Neural cell (in vitro differentiated cells): ENCODE results near the gene KRT6C. TPM values are rescaled to one million over a fixed set of nuclear protein-coding genes. Genes with fewer than 3 reads are reported as not detected.

Experiments
- H2AFZ ChIP-seq: fragments of 200-600, 300-800 bp; sonication (generic), shearing (Covaris generic); 2 replicates; pipeline ENCODE4 v1.6.0; 2014; ENCODE audit warnings: low read depth, mild to moderate bottlenecking, antibody characterized with exemption, low read length, moderate library complexity
- H3F3A ChIP-seq: fragments of 200-600 bp; shearing (Covaris generic); 2 replicates; pipeline ENCODE4 v1.6.1; 2016; ENCODE audit warnings: mild to moderate bottlenecking, moderate library complexity, mixed read lengths, antibody characterized with exemption, low read length; ENCODE audit not compliant: insufficient read depth, poor library complexity, severe bottlenecking
- H3K27ac ChIP-seq: fragments of 200-600, 300-800 bp; sonication (generic), shearing (Covaris generic); 2 replicates; pipeline ENCODE4 v1.5.1; 2014; ENCODE audit warnings: mild to moderate bottlenecking, low read length, moderate library complexity
- H3K27me3 ChIP-seq: fragments of 300-800, 200-600 bp; sonication (generic), shearing (Covaris generic); 2 replicates; pipeline ENCODE4 v1.6.0; 2014; ENCODE audit warnings: mild to moderate bottlenecking, low read depth, low read length, moderate library complexity; ENCODE audit not compliant: insufficient read depth
- H3K36me3 ChIP-seq: fragments of 300-800, 200-600 bp; sonication (generic), shearing (Covaris generic); 2 replicates; pipeline ENCODE4 v1.5.1; 2014; ENCODE audit warnings: mild to moderate bottlenecking, antibody characterized with exemption, low read length, moderate library complexity; ENCODE audit not compliant: insufficient read depth
- H3K4me2 ChIP-seq: fragments of 300-800, 200-600 bp; sonication (generic), shearing (Covaris generic); 2 replicates; pipeline ENCODE4 v1.6.0; 2014; ENCODE audit warnings: mild to moderate bottlenecking, low read length
- H3K4me3 ChIP-seq: fragments of 300-800, 200-600 bp; sonication (generic), shearing (Covaris generic); 2 replicates; pipeline ENCODE4 v1.5.1; 2014; ENCODE audit warnings: mild to moderate bottlenecking, low read length, moderate library complexity
- H3K79me2 ChIP-seq: fragments of 200-600 bp; shearing (Covaris generic); replicated peaks from 2 replicates; pipeline ENCODE4 v1.6.0; 2014; ENCODE audit warnings: mild to moderate bottlenecking, low read length, moderate library complexity; ENCODE audit not compliant: insufficient read depth
- H3K9ac ChIP-seq: fragments of 300-800, 200-600 bp; sonication (generic), shearing (Covaris generic); 2 replicates; pipeline ENCODE4 v1.6.1; 2016; ENCODE audit warnings: mild to moderate bottlenecking, low read length, mixed read lengths
- H3K9me2 ChIP-seq: fragments of 200-600 bp; shearing (Covaris generic); 2 replicates; pipeline ENCODE4 v1.6.1; 2016; ENCODE audit warnings: mild to moderate bottlenecking, low read length, mixed read lengths; ENCODE audit not compliant: insufficient read depth
- H3K9me3 ChIP-seq: fragments of 200-600, 300-800 bp; sonication (generic), shearing (Covaris generic); 2 replicates; pipeline ENCODE4 v1.6.1; 2016; ENCODE audit warnings: mild to moderate bottlenecking, mixed run types, low read length, moderate library complexity, mixed read lengths
- H4K20me1 ChIP-seq: fragments of 200-600 bp; shearing (Covaris generic); 2 replicates; pipeline ENCODE4 v1.6.1; 2016; ENCODE audit warnings: mild to moderate bottlenecking, mixed run types; ENCODE audit not compliant: insufficient read depth
- EP300 ChIP-seq: fragments of 450-650 bp; conservative IDR thresholded peaks from 2 replicates; pipeline ENCODE4 v1.6.1; 2014; ENCODE audit warnings: antibody characterized with exemption, mild to moderate bottlenecking, moderate library complexity; ENCODE audit not compliant: poor library complexity, severe bottlenecking
- EZH2 ChIP-seq: fragments of 200-600, 300-800 bp; shearing (Covaris generic), sonication (generic); IDR thresholded peaks from 2 replicates; pipeline ENCODE4 v1.6.1; 2014; ENCODE audit warnings: antibody characterized with exemption, low read length, borderline replicate concordance, mild to moderate bottlenecking; ENCODE audit not compliant: insufficient read depth, poor library complexity, severe bottlenecking
- MXI1 ChIP-seq: fragments of 450-650 bp; conservative IDR thresholded peaks from 2 replicates; pipeline ENCODE4 v1.6.1; 2014; ENCODE audit warnings: antibody characterized with exemption, mild to moderate bottlenecking; ENCODE audit not compliant: poor library complexity, severe bottlenecking
- POLR2AphosphoS5 ChIP-seq: IDR thresholded peaks from 2 replicates; pipeline ENCODE4 v1.6.1; 2012
- RAD21 ChIP-seq: fragments of 450-650 bp; conservative IDR thresholded peaks from 2 replicates; pipeline ENCODE4 v1.6.1; 2014; ENCODE audit warnings: antibody characterized with exemption, mild to moderate bottlenecking, moderate library complexity
- SMC3 ChIP-seq: fragments of 450-650 bp; conservative IDR thresholded peaks from 2 replicates; pipeline ENCODE4 v1.6.1; 2014; ENCODE audit warnings: antibody characterized with exemption, mild to moderate bottlenecking, moderate library complexity; ENCODE audit not compliant: poor library complexity
- polyA plus RNA-seq: library from polyadenylated mRNA; depleted of rRNA; stranded (reverse); fragments of >200 nt; gene quantifications from 2 replicates; pipeline ENCODE4 v1.2.3, GENCODE V29; 2014
- TF ChIP-seq, protein P1 (sequence below): IDR thresholded peaks from 2 replicates; pipeline ENCODE4 v1.6.1; 2012; ENCODE audit warnings: borderline replicate concordance

KRT6C gene
- polyA plus RNA-seq, 1 donor from 2014 or later: not detected

DNA sequence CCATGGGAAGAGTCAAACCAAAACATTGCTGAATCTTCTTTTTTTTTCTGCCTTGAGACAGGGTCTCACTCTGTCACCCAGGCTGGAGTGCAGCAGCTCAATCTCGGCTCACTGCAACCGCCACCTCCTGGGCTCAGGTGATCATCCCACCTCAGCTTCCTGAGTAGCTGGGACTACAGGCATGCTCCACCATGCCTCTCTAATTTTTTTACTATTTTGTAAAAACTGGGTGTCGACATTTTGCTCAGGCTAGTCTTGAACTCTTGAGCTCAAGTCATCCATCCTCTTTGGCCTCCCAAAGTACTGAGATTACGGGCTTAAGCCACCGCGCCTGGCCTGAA is 38.0 kb downstream of the KRT6C start:
- no peaks in the 10 kb centered on the region for H3K36me3 ChIP-seq
- no peaks in the 10 kb centered on the region for H3K79me2 ChIP-seq
- no peaks in the 10 kb centered on the region for H3F3A ChIP-seq
- H4K20me1 ChIP-seq: no peaks in the 10 kb centered on the region
- no peak overlapping the region for H3K4me2 ChIP-seq
- TF ChIP-seq, protein P1, sequence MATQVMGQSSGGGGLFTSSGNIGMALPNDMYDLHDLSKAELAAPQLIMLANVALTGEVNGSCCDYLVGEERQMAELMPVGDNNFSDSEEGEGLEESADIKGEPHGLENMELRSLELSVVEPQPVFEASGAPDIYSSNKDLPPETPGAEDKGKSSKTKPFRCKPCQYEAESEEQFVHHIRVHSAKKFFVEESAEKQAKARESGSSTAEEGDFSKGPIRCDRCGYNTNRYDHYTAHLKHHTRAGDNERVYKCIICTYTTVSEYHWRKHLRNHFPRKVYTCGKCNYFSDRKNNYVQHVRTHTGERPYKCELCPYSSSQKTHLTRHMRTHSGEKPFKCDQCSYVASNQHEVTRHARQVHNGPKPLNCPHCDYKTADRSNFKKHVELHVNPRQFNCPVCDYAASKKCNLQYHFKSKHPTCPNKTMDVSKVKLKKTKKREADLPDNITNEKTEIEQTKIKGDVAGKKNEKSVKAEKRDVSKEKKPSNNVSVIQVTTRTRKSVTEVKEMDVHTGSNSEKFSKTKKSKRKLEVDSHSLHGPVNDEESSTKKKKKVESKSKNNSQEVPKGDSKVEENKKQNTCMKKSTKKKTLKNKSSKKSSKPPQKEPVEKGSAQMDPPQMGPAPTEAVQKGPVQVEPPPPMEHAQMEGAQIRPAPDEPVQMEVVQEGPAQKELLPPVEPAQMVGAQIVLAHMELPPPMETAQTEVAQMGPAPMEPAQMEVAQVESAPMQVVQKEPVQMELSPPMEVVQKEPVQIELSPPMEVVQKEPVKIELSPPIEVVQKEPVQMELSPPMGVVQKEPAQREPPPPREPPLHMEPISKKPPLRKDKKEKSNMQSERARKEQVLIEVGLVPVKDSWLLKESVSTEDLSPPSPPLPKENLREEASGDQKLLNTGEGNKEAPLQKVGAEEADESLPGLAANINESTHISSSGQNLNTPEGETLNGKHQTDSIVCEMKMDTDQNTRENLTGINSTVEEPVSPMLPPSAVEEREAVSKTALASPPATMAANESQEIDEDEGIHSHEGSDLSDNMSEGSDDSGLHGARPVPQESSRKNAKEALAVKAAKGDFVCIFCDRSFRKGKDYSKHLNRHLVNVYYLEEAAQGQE: no peak
- TF ChIP-seq MXI1 (no peak), SMC3 (no peak), RAD21 (no peak), EZH2 (no peak)
- no peaks in the 10 kb centered on the region for H3K9me2 ChIP-seq
- no peaks in the 10 kb centered on the region for H3K27me3 ChIP-seq
- H3K9me3 ChIP-seq: no peaks in the 10 kb centered on the region
- no peak overlapping the region for H3K9ac ChIP-seq
- no peak overlapping the region for H3K27ac ChIP-seq
- no peak overlapping the region for H2AFZ ChIP-seq
- H3K4me3 ChIP-seq: no peak overlapping the region

DNA sequence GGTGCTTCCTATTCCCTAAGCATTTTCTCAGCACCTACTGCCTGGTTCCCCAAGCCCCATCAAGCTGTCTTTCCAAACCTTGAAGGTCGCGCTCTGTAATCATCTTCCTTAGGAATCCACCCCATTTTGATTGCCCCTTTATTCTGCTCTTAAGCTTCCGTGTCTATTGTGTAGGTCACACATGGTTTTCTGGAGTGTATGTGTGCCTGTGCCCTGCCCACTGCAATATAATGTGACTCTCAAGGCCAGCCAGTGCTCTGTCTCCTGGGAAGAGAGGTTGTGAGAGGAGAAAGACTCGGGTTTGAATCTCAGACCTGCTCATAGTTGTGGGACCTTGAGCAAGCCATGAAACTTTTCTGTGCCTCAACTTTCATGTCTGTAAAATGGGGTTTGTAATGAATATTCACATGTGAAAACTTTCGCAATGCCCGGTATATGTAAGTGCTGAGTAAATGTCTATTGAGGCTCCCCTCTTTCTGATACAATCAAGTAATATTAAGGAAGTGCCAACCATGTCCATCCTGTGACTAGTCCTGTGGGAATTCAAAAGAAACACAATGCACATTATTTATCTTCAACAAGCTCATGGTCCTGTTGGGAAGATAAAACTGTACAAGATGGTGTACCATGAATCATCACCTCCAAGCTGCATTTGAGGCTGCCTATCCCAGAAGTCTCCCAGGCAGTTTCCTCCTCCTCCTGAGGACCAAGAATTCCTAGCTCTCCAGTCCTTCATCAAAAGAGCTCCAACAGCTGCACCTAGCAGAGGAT is 38.7 kb downstream of the KRT6C start:
- Histone ChIP-seq H3K79me2 (no peaks in the 10 kb centered on the region), H3K9me2 (no peaks in the 10 kb centered on the region), H3F3A (no peaks in the 10 kb centered on the region), H3K4me2 (no peak overlapping the region), H4K20me1 (no peaks in the 10 kb centered on the region), H3K4me3 (no peak overlapping the region), H3K9ac (no peak overlapping the region), H3K27me3 (no peaks in the 10 kb centered on the region), H3K9me3 (no peaks in the 10 kb centered on the region), H3K36me3 (no peaks in the 10 kb centered on the region), H3K27ac (no peak overlapping the region), H2AFZ (no peak overlapping the region)
- TF ChIP-seq RAD21 (no peak), EP300 (no peak)

DNA sequence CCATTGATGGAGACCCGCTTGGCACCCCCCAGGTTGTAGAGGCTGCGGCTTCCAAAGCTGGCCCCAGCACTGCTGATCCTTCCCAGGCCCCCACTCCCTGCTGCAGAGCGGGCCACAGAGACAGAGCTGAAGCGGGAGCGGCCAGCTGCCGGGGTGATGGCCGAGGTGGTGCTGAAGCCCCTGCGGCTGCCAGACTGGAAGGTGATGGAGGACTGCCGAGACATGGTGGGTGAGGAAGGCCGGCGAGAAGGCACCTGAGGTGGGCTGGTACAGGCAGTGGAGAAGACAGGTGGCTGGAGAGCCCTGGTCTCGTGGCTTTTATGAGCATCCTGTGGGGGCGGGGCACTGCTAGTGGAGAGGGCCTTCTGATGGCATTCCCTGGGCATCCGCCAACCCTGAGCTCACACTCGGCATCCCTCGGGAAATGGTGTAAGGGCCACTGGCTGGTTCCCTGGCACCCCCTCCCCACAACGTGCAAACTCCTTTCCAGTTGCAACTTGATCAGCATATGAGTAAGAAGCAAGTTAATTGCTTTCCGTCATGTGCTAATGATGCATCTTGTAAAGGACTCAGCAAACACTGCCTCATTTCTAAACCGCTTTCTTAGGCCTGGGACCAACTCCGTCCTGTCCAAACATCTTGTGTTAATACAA is 39.4 kb downstream of the KRT6C start, which contains the start of gene KRT75:
TSS of gene KRT75 (minus strand) at position 291 of the 653 bp plus-strand sequence. CDS start at position 224, 67 bp downstream.
- Histone ChIP-seq H3F3A (no peaks in the 10 kb centered on the region), H3K4me3 (no peak within 1 kb of the TSS), H3K36me3 (no peaks in the 10 kb centered on the region), H3K27ac (no peak within 1 kb of the TSS), H3K27me3 (no peaks in the 10 kb centered on the region), H3K4me2 (no peak within 1 kb of the TSS), H2AFZ (no peak within 1 kb of the TSS), H4K20me1 (no peaks in the 10 kb centered on the region), H3K9me3 (no peaks in the 10 kb centered on the region), H3K9ac (no peak within 1 kb of the TSS), H3K9me2 (no peaks in the 10 kb centered on the region), H3K79me2 (no peaks in the 10 kb centered on the region)
- TF ChIP-seq POLR2AphosphoS5 (no peak), MXI1 (no peak), RAD21 (no peak), EZH2 (no peak)
